OCI-LY3 (cell line): Measurements from ENCODE around the gene EHD3.

Experiments used
- H2AFZ ChIP-seq: fragments of 200-600, 300-600 bp; shearing (Covaris generic); 2 replicates; pipeline ENCODE4 v1.6.0; 2014; ENCODE audit warnings: antibody characterized with exemption, low read depth, low read length
- H3K27ac ChIP-seq: fragments of 200-600, 300-600 bp; sonication (generic); 2 replicates; pipeline ENCODE4 v1.5.1; 2014; ENCODE audit warnings: mild to moderate bottlenecking, low read length, moderate library complexity, mixed read lengths
- H3K27me3 ChIP-seq: fragments of 200-600, 300-600 bp; sonication (generic); 2 replicates; pipeline ENCODE4 v1.6.1; 2014; ENCODE audit warnings: low read depth, low read length, mixed read lengths
- H3K36me3 ChIP-seq: fragments of 200-600, 300-600 bp; sonication (generic); replicated peaks from 2 replicates; pipeline ENCODE3; 2014; ENCODE audit warnings: low read depth, low read length, mixed read lengths
- H3K4me1 ChIP-seq: fragments of 300-600, 200-600 bp; sonication (generic); 2 replicates; pipeline ENCODE4 v1.6.1; 2014; ENCODE audit warnings: low read length, mixed read lengths
- H3K4me2 ChIP-seq: fragments of 200-600, 300-600 bp; sonication (generic); 2 replicates; pipeline ENCODE4 v1.6.1; 2014; ENCODE audit warnings: low read length, mixed read lengths
- H3K4me3 ChIP-seq: fragments of 300-600, 200-600 bp; sonication (generic); 2 replicates; pipeline ENCODE4 v1.5.1; 2014; ENCODE audit warnings: antibody characterized with exemption, mild to moderate bottlenecking, low read length, moderate library complexity
- H3K79me2 ChIP-seq: fragments of 300-600, 200-600 bp; shearing (Covaris generic); 2 replicates; pipeline ENCODE4 v1.6.1; 2014; ENCODE audit warnings: mild to moderate bottlenecking, low read length, mixed read lengths
- H3K9ac ChIP-seq: fragments of 300-600, 200-600 bp; shearing (Covaris generic); 2 replicates; pipeline ENCODE4 v1.6.0; 2014; ENCODE audit warnings: mild to moderate bottlenecking, low read length, moderate library complexity
- H3K9me3 ChIP-seq: fragments of 200-600, 300-600 bp; shearing (Covaris generic); 2 replicates; pipeline ENCODE4 v1.6.1; 2014; ENCODE audit warnings: low read length, mixed read lengths; ENCODE audit not compliant: insufficient read depth
- H4K20me1 ChIP-seq: fragments of 200-600, 300-600 bp; sonication (generic); 2 replicates; pipeline ENCODE4 v1.6.1; 2016; ENCODE audit warnings: low read length, mixed read lengths; ENCODE audit not compliant: insufficient read depth
- EZH2phosphoT487 ChIP-seq: fragments of 200-600 bp; shearing (Covaris generic); IDR thresholded peaks from 2 replicates; pipeline ENCODE4 v1.6.1; 2018; ENCODE audit warnings: antibody characterized with exemption, mixed run types, low read depth
- TF ChIP-seq, protein P1 (sequence below): fragments of 200-600, 300-600 bp; sonication (generic); IDR thresholded peaks from 2 replicates; pipeline ENCODE4 v1.5.1; 2014; ENCODE audit warnings: antibody characterized with exemption, low read length, low read depth

Gene EHD3

DNA sequence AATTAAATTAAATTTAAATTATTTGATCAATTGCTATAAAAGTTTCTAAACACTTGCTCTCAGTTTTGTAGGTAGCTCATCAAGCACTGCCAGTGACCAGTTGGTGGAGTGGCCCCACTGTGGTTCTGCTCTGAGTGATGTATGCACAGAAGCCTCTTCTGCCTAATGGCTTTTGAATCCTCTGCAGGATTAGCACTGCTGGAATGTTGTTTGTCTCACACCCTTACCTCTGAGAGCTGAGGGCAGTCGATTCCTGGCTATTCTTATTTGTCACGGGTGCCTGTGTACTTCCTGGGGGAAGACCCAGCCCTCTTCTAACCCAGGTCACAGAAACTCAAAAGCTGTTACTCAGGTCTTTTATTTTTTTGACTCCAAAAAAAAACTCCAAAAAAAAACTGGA lies 26.2 kb upstream of the EHD3 start:
- Histone ChIP-seq H3K27ac (no peak overlapping the region), H3K4me2 (peak overlapping the region; percentile 23; the same call in 1 of the 2 replicates)
- no peak for TF ChIP-seq EZH2phosphoT487
- TF ChIP-seq, protein P1, sequence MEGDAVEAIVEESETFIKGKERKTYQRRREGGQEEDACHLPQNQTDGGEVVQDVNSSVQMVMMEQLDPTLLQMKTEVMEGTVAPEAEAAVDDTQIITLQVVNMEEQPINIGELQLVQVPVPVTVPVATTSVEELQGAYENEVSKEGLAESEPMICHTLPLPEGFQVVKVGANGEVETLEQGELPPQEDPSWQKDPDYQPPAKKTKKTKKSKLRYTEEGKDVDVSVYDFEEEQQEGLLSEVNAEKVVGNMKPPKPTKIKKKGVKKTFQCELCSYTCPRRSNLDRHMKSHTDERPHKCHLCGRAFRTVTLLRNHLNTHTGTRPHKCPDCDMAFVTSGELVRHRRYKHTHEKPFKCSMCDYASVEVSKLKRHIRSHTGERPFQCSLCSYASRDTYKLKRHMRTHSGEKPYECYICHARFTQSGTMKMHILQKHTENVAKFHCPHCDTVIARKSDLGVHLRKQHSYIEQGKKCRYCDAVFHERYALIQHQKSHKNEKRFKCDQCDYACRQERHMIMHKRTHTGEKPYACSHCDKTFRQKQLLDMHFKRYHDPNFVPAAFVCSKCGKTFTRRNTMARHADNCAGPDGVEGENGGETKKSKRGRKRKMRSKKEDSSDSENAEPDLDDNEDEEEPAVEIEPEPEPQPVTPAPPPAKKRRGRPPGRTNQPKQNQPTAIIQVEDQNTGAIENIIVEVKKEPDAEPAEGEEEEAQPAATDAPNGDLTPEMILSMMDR, result no peak; the same call in 1 of the 2 replicates

DNA sequence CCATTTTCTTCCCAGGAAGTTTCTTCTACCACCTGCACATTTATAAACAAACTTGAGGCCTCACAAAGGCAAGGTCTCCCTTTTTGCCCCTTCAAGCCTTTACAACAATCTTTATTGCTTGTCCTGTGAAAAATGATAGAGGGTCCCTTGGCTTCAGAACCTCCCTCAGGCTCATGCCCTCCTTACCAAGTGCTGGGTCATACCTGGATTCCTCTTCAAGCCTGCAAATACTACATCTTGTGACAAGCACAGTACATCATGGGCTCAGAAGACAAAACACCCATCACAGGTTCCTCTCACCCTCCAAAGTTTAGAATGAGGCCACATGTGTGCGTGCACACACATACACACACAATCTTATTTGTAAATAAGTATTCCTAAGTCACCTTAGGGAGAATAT lies 25.7 kb upstream of the EHD3 start:
- Histone ChIP-seq H2AFZ (no peak overlapping the region), H3K27ac (no peak overlapping the region), H3K9ac (no peak overlapping the region)

More for the DNA sequence above, 26.2 kb upstream of the EHD3 start:
- Histone ChIP-seq H2AFZ (no peak overlapping the region), H3K79me2 (no peaks in the 10 kb centered on the region), H4K20me1 (no peaks in the 10 kb centered on the region), H3K36me3 (no peaks in the 10 kb centered on the region), H3K9ac (no peak overlapping the region), H3K4me1 (peaks cover 13% of the 10 kb centered on the region), H3K9me3 (no peaks in the 10 kb centered on the region), H3K27me3 (no peaks in the 10 kb centered on the region), H3K4me3 (no peak overlapping the region)

DNA sequence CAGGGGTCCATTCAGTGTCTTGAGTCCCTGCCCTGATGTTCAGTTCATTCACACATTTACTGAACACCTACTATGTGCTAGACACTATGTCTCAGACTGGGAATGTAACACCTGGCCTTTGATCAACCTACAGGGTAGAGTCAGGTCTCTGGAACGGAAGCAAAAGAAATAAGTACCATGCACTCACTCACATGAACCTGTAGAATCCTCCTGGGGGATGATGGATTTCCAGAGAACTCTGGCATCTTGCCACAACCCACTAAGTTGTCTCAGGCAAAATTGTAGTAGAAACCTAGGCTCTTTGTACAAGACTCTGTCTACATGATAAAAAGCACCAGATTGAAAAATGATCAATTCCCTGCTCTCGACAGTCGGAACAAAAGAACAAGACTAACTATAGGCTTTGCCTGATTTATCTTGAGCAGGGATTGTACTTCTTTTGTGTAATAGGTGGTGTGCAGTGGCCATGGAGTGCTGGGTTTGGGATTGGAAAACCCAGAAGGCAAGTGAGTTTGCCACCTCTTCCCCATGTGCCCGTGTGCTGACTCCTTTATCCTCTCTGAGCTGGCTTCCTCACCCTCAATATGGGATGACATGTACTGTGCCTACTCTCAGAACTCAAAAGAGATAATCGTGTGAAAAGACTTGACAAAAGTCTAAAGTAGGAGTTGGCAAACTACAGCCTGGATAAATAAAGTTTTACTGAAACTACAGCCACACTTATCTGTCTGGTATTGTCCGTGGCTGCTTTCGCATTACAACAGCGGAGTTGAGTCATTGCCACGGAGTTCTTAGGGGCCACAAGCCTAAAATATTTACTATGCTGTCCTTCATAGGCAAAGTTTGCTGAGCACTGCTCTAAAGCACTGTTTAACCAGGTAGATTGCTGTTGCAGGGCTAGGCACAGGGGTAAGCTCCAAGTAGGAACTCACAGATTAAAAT lies 21.0 kb upstream of the EHD3 start:
- no peak overlapping the region for H2AFZ ChIP-seq
- no peak overlapping the region for H3K4me2 ChIP-seq
- H3K9me3 ChIP-seq, result no peaks in the 10 kb centered on the region
- TF ChIP-seq, protein P1, result no peak
- no peak for TF ChIP-seq EZH2phosphoT487
- H4K20me1 ChIP-seq, result no peaks in the 10 kb centered on the region
- H3K9ac ChIP-seq, result no peak overlapping the region
- H3K4me1 ChIP-seq, result peaks cover 46% of the 10 kb centered on the region
- no peak overlapping the region for H3K4me3 ChIP-seq
- no peaks in the 10 kb centered on the region for H3K27me3 ChIP-seq
- H3K79me2 ChIP-seq, result no peaks in the 10 kb centered on the region
- H3K36me3 ChIP-seq, result no peaks in the 10 kb centered on the region
- no peak overlapping the region for H3K27ac ChIP-seq

More for the DNA sequence above, 25.7 kb upstream of the EHD3 start:
- H4K20me1 ChIP-seq, result no peaks in the 10 kb centered on the region
- no peak overlapping the region for H3K4me3 ChIP-seq
- H3K79me2 ChIP-seq, result no peaks in the 10 kb centered on the region
- peaks cover 13% of the 10 kb centered on the region for H3K4me1 ChIP-seq
- no peaks in the 10 kb centered on the region for H3K27me3 ChIP-seq
- H3K4me2 ChIP-seq, result peak overlapping the region; percentile 23; the same call in 1 of the 2 replicates
- TF ChIP-seq, protein P1, result no peak
- no peak for TF ChIP-seq EZH2phosphoT487
- no peaks in the 10 kb centered on the region for H3K36me3 ChIP-seq
- no peaks in the 10 kb centered on the region for H3K9me3 ChIP-seq

DNA sequence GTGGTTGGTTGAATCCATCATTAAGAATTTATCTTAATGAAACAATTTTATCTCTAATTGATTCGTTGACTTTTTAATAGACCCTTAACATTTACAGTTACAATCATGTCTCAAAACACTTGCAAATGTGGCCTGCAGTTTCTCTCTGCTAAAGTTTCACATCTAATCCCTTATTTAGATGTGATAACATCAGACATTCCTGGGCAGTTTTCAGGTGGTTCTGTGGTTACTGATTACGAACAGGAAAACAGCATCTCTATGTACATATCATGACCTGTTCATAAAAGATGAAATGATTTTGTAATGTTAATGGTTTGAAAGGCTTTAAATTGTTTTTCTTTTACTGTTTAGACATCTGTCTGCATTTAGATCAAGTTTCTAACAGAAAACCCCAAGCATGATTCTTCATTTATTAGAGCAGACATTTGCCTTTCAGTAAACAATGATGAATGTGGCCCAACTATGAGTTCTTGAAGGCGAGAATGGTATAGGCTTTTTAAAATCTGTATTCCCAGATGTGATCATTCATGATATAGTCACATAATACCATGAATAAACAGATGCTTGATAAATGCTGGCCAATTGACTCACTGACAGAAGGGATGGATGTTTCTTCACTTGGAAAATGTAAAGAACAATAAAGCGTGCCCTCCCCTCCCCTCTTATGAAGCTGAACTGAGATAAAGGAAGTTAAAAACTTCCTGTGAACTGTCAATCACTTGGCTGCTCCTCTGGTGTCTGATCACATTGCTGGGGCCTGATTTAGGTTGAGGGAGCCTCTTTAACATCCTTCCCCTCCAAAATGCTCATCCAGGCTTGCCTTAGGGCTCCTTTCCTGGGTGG lies 20.1 kb upstream of the EHD3 start:
- no peak overlapping the region for H2AFZ ChIP-seq
- H3K9ac ChIP-seq, result no peak overlapping the region
- H3K79me2 ChIP-seq, result no peaks in the 10 kb centered on the region
- no peaks in the 10 kb centered on the region for H3K27me3 ChIP-seq
- H3K9me3 ChIP-seq, result no peaks in the 10 kb centered on the region
- H3K36me3 ChIP-seq, result no peaks in the 10 kb centered on the region
- no peak overlapping the region for H3K4me2 ChIP-seq
- H3K4me3 ChIP-seq, result no peak overlapping the region
- no peaks in the 10 kb centered on the region for H4K20me1 ChIP-seq
- no peak for TF ChIP-seq EZH2phosphoT487
- TF ChIP-seq, protein P1, result no peak
- peaks cover 46% of the 10 kb centered on the region for H3K4me1 ChIP-seq
- no peak overlapping the region for H3K27ac ChIP-seq
